ENCODE results near the gene NSG2.

DNA sequence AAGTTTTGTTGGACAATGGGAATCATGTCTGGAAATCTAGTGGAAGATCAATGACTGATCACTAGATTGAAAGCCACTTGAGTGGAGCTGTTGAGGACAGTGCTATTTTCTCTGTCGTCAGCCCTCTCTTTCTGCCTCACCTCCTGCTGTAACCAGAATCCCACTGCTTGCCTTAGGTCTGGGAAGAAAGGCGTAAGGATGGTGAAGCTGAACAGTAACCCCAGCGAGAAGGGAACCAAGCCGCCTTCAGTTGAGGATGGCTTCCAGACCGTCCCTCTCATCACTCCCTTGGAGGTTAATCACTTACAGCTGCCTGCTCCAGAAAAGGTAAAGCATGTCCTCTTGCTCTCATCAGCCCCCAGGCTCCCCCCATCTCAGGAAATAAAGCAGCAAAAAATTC lies 1.1 kb downstream of the NSG2 start:
- TF ChIP-seq BHLHE40 (IDR thresholded peaks at IDR 0.05; ENCODE audit: low read depth, low read length) (no peak), RAD21 (IDR thresholded peaks at IDR 0.05; ENCODE audit: low read length) (no peak), MAFK (IDR thresholded peaks at IDR 0.05; ENCODE audit: low read depth, low read length) (no peak), RFX5 (IDR thresholded peaks at IDR 0.05; ENCODE audit: low read depth, low read length) (no peak)
- TF ChIP-seq, protein P1, sequence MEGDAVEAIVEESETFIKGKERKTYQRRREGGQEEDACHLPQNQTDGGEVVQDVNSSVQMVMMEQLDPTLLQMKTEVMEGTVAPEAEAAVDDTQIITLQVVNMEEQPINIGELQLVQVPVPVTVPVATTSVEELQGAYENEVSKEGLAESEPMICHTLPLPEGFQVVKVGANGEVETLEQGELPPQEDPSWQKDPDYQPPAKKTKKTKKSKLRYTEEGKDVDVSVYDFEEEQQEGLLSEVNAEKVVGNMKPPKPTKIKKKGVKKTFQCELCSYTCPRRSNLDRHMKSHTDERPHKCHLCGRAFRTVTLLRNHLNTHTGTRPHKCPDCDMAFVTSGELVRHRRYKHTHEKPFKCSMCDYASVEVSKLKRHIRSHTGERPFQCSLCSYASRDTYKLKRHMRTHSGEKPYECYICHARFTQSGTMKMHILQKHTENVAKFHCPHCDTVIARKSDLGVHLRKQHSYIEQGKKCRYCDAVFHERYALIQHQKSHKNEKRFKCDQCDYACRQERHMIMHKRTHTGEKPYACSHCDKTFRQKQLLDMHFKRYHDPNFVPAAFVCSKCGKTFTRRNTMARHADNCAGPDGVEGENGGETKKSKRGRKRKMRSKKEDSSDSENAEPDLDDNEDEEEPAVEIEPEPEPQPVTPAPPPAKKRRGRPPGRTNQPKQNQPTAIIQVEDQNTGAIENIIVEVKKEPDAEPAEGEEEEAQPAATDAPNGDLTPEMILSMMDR (conservative IDR thresholded peaks at IDR 0.05; ENCODE audit: low read depth, low read length) = no peak
